Hematopoietic multipotent progenitor cell treated with erythropoietin and hydrocortisone succinate and interleukin-3 and kit ligand, for 15 days (in vitro differentiated cells): ENCODE measurements around the gene VGLL2.

ENCODE experiments used
- DNase-seq: peaks from one replicate; pipeline ENCODE4 v3.0.0-alpha.2; 2015; ENCODE audit warnings: low spot score

VGLL2 gene

GRCh38 chr6:117269638-117270054 lies 4.3 kb downstream of the VGLL2 start:
- DNase-seq, result no peak

- no peak for DNase-seq
Measured at GRCh38 chr6:117270055-117270842, 4.9 kb downstream of the VGLL2 start.

- no peak for DNase-seq
Measured at GRCh38 chr6:117270843-117271507, 5.6 kb downstream of the VGLL2 start.

- no peak for DNase-seq
Measured at GRCh38 chr6:117272032-117272866, 6.9 kb downstream of the VGLL2 start.

GRCh38 chr6:117272891-117273290 lies 7.5 kb downstream of the VGLL2 start:
- no peak for DNase-seq

- no peak for DNase-seq
Measured at GRCh38 chr6:117275205-117275604, 9.8 kb downstream of the VGLL2 start.

GRCh38 chr6:117275711-117276110 lies 10.4 kb downstream of the VGLL2 start:
- no peak for DNase-seq

- DNase-seq, result no peak
Measured at GRCh38 chr6:117276778-117277316, 11.5 kb downstream of the VGLL2 start.

GRCh38 chr6:117280922-117281321 lies 15.6 kb downstream of the VGLL2 start:
- DNase-seq, result no peak

GRCh38 chr6:117288083-117288715 lies 22.8 kb downstream of the VGLL2 start:
- DNase-seq, result no peak

GRCh38 chr6:117290173-117290846 lies 25.0 kb downstream of the VGLL2 start:
- no peak for DNase-seq

- no peak for DNase-seq
Measured at GRCh38 chr6:117298941-117299340, 33.6 kb downstream of the VGLL2 start.

- no peak for DNase-seq
Measured at GRCh38 chr6:117303323-117303722, 38.0 kb downstream of the VGLL2 start.

- no peak for DNase-seq
Measured at GRCh38 chr6:117304446-117304845, 39.1 kb downstream of the VGLL2 start.

- no peak for DNase-seq
Measured at GRCh38 chr6:117306227-117306790, 41.0 kb downstream of the VGLL2 start.

GRCh38 chr6:117307655-117308054 lies 42.3 kb downstream of the VGLL2 start:
- no peak for DNase-seq

GRCh38 chr6:117309069-117309468 lies 43.7 kb downstream of the VGLL2 start:
- DNase-seq, result no peak

GRCh38 chr6:117309611-117310010 lies 44.3 kb downstream of the VGLL2 start:
- DNase-seq, result no peak

- no peak for DNase-seq
Measured at GRCh38 chr6:117311310-117311709, 46.0 kb downstream of the VGLL2 start.

- DNase-seq, result no peak
Measured at GRCh38 chr6:117311726-117312125, 46.4 kb downstream of the VGLL2 start.

GRCh38 chr6:117317261-117317660 lies 51.9 kb downstream of the VGLL2 start:
- no peak for DNase-seq
